NCI-H82 (cell line): ENCODE measurements around the gene CPB1.
A peak's percentile ranks its signal among the peaks of the same experiment; 100 is the strongest.

Experiments
- DNase-seq: peaks from one replicate; lab custom pipeline; 2025; lab: John Stamatoyannopoulos, UW

Gene CPB1

GRCh38 chr3:148883163-148883562 lies 55.6 kb downstream of the CPB1 start:
- DNase-seq: peak; percentile 63

GRCh38 chr3:148884261-148884660 lies 56.6 kb downstream of the CPB1 start:
- DNase-seq: no peak

GRCh38 chr3:148889828-148890227 lies 62.2 kb downstream of the CPB1 start:
- no peak for DNase-seq

- no peak for DNase-seq
Observed at GRCh38 chr3:148896062-148896461, 68.5 kb downstream of the CPB1 start.

- DNase-seq: no peak
Observed at GRCh38 chr3:148901987-148902791, 74.6 kb downstream of the CPB1 start.

GRCh38 chr3:148903022-148903442 lies 75.4 kb downstream of the CPB1 start:
- no peak for DNase-seq

GRCh38 chr3:148903941-148904340 lies 76.3 kb downstream of the CPB1 start:
- no peak for DNase-seq

- DNase-seq: no peak
Observed at GRCh38 chr3:148906667-148907066, 79.1 kb downstream of the CPB1 start.
